ENCODE data around the gene STT3B. TPM values are rescaled to one million over a fixed set of nuclear protein-coding genes. Genes with fewer than 3 reads are reported as not detected.
"Not testable (repeated sequence)": the region's sequence is repeated elsewhere in the genome, so short reads cannot be mapped to it uniquely, and the experiment has no call there.

STT3B gene
- total and polyA plus RNA-seq, 5 donors from 2014 or later, result 85.1 to 108 (median 90.8) TPM

- DNase-seq, result peak in 1 of 3 donors; percentile 44
- H3K9me3 Mint-ChIP-seq, result no peaks in the 10 kb centered on the region
- peaks cover 4% of the 10 kb centered on the region for H3K27me3 ChIP-seq (ENCODE audit: control insufficient read depth, insufficient read depth, low read length)
- no peak overlapping the region for H3K4me3 ChIP-seq (ENCODE audit: low read depth, low read length)
- H3K36me3 Mint-ChIP-seq, result no peaks in the 10 kb centered on the region
- no peaks in the 10 kb centered on the region for H3K9me3 ChIP-seq (ENCODE audit: control insufficient read depth in 2 of 2, low read length in 2 of 2)
- peaks cover 18% of the 10 kb centered on the region for H3K4me1 ChIP-seq (ENCODE audit: control insufficient read depth, insufficient read depth, low read length, poor library complexity, severe bottlenecking)
- no peaks in the 10 kb centered on the region for H3K36me3 ChIP-seq (ENCODE audit: control insufficient read depth, insufficient read depth, low read length)
- H3K27ac Mint-ChIP-seq, result no peak overlapping the region
- H3K4me3 Mint-ChIP-seq, result peak overlapping the region in 1 of 4 donors; percentile 22
- no peak overlapping the region for H3K27ac ChIP-seq (ENCODE audit: insufficient read depth, low read length, poor library complexity, severe bottlenecking)
- peaks cover 30 to 49% (median 42%) of the 10 kb centered on the region in 4 donors for H3K4me1 Mint-ChIP-seq
- no peak for ATAC-seq (ENCODE audit: low read depth in 2 of 2)
- H3K27me3 Mint-ChIP-seq, result peaks cover 7% of the 10 kb centered on the region
Measured at GRCh38 chr3:31505371-31506048, 27.2 kb upstream of the STT3B start.

- H3K4me1 Mint-ChIP-seq, result peaks cover 30 to 49% (median 42%) of the 10 kb centered on the region in 4 donors
- not testable (repeated sequence) for H3K9me3 Mint-ChIP-seq, H3K36me3 Mint-ChIP-seq
Measured at GRCh38 chr3:31506515-31506914, 26.2 kb upstream of the STT3B start.

GRCh38 chr3:31508452-31509146, 24.1 kb upstream of the STT3B start:
- H3K4me3 ChIP-seq (ENCODE audit: low read depth, low read length), result peak overlapping the region; percentile 42
- no peaks in the 10 kb centered on the region for H3K36me3 ChIP-seq (ENCODE audit: control insufficient read depth, insufficient read depth, low read length)
- H3K9me3 ChIP-seq (ENCODE audit: control insufficient read depth in 2 of 2, low read length in 2 of 2), result no peaks in the 10 kb centered on the region
- Mint-ChIP-seq H3K9me3 (peaks cover 0 to 2% (median 0%) of the 10 kb centered on the region in 7 donors), H3K36me3 (no peaks in the 10 kb centered on the region), H3K4me1 (peaks cover 24 to 49% (median 42%) of the 10 kb centered on the region in 4 donors), H3K4me3 (peak overlapping the region; percentile 6 to 67 (median 34)), H3K27ac (peak overlapping the region; percentile 58 to 83 (median 77)), H3K27me3 (peaks cover 7% of the 10 kb centered on the region)
- DNase-seq (peak in 1 of 3 donors; percentile 85), ATAC-seq (ENCODE audit: low read depth in 2 of 2) (peak; percentile 47 to 71)
- H3K27ac ChIP-seq (ENCODE audit: insufficient read depth, low read length, poor library complexity, severe bottlenecking), result no peak overlapping the region
- peaks cover 3% of the 10 kb centered on the region for H3K27me3 ChIP-seq (ENCODE audit: control insufficient read depth, insufficient read depth, low read length)
- peaks cover 18% of the 10 kb centered on the region for H3K4me1 ChIP-seq (ENCODE audit: control insufficient read depth, insufficient read depth, low read length, poor library complexity, severe bottlenecking)

More at GRCh38 chr3:31506515-31506914, 26.2 kb upstream of the STT3B start:
- H3K4me1 ChIP-seq (ENCODE audit: control insufficient read depth, insufficient read depth, low read length, poor library complexity, severe bottlenecking), result peaks cover 18% of the 10 kb centered on the region
- H3K27ac Mint-ChIP-seq, result peak overlapping the region in 1 of 3 donors; percentile 41
- ATAC-seq (ENCODE audit: low read depth in 2 of 2); H3K27ac ChIP-seq (ENCODE audit: insufficient read depth, low read length, poor library complexity, severe bottlenecking); H3K36me3 ChIP-seq (ENCODE audit: control insufficient read depth, insufficient read depth, low read length); H3K9me3 ChIP-seq (ENCODE audit: control insufficient read depth in 2 of 2, low read length in 2 of 2); DNase-seq; H3K27me3 ChIP-seq (ENCODE audit: control insufficient read depth, insufficient read depth, low read length); H3K4me3 ChIP-seq (ENCODE audit: low read depth, low read length); H3K4me3 Mint-ChIP-seq; H3K27me3 Mint-ChIP-seq: not testable (repeated sequence)

- Mint-ChIP-seq H3K27me3 (peaks cover 7% of the 10 kb centered on the region), H3K27ac (peak overlapping the region; percentile 5 to 83 (median 77)), H3K9me3 (peaks cover 0 to 2% (median 0%) of the 10 kb centered on the region in 7 donors), H3K36me3 (no peaks in the 10 kb centered on the region), H3K4me3 (peak overlapping the region in 2 of 4 donors; percentile 6 to 25), H3K4me1 (peaks cover 24 to 49% (median 39%) of the 10 kb centered on the region in 4 donors)
- H3K27ac ChIP-seq (ENCODE audit: insufficient read depth, low read length, poor library complexity, severe bottlenecking), result no peak overlapping the region
- peak in 1 of 2 donors; percentile 13 for ATAC-seq (ENCODE audit: low read depth in 2 of 2)
- H3K9me3 ChIP-seq (ENCODE audit: control insufficient read depth in 2 of 2, low read length in 2 of 2), result no peaks in the 10 kb centered on the region
- H3K36me3 ChIP-seq (ENCODE audit: control insufficient read depth, insufficient read depth, low read length), result no peaks in the 10 kb centered on the region
- H3K4me3 ChIP-seq (ENCODE audit: low read depth, low read length), result peak overlapping the region; percentile 42
- peak in 1 of 3 donors; percentile 54 for DNase-seq
- H3K4me1 ChIP-seq (ENCODE audit: control insufficient read depth, insufficient read depth, low read length, poor library complexity, severe bottlenecking), result peaks cover 18% of the 10 kb centered on the region
- H3K27me3 ChIP-seq (ENCODE audit: control insufficient read depth, insufficient read depth, low read length), result peaks cover 3% of the 10 kb centered on the region
Measured at GRCh38 chr3:31509147-31509728, 23.5 kb upstream of the STT3B start.

- Histone ChIP-seq H3K9me3 (ENCODE audit: control insufficient read depth in 2 of 2, low read length in 2 of 2) (no peaks in the 10 kb centered on the region), H3K4me1 (ENCODE audit: control insufficient read depth, insufficient read depth, low read length, poor library complexity, severe bottlenecking) (no peaks in the 10 kb centered on the region), H3K27me3 (ENCODE audit: control insufficient read depth, insufficient read depth, low read length) (peaks cover 3% of the 10 kb centered on the region), H3K4me3 (ENCODE audit: low read depth, low read length) (no peak overlapping the region), H3K36me3 (ENCODE audit: control insufficient read depth, insufficient read depth, low read length) (no peaks in the 10 kb centered on the region), H3K27ac (ENCODE audit: insufficient read depth, low read length, poor library complexity, severe bottlenecking) (no peak overlapping the region)
- peaks cover 11% of the 10 kb centered on the region for H3K27me3 Mint-ChIP-seq
- peaks cover 0 to 7% (median 4%) of the 10 kb centered on the region in 4 donors for H3K4me1 Mint-ChIP-seq
- H3K36me3 Mint-ChIP-seq, result no peaks in the 10 kb centered on the region
- DNase-seq (no peak), ATAC-seq (ENCODE audit: low read depth in 2 of 2) (no peak)
- H3K27ac Mint-ChIP-seq, result no peak overlapping the region
- peaks cover 0 to 2% (median 0%) of the 10 kb centered on the region in 7 donors for H3K9me3 Mint-ChIP-seq
- H3K4me3 Mint-ChIP-seq, result no peak overlapping the region
Measured at GRCh38 chr3:31514570-31514969, 18.2 kb upstream of the STT3B start.

GRCh38 chr3:31515486-31516284, 17.0 kb upstream of the STT3B start:
- Histone ChIP-seq H3K36me3 (ENCODE audit: control insufficient read depth, insufficient read depth, low read length) (no peaks in the 10 kb centered on the region), H3K27me3 (ENCODE audit: control insufficient read depth, insufficient read depth, low read length) (no peaks in the 10 kb centered on the region), H3K4me3 (ENCODE audit: low read depth, low read length) (no peak overlapping the region), H3K27ac (ENCODE audit: insufficient read depth, low read length, poor library complexity, severe bottlenecking) (no peak overlapping the region), H3K9me3 (ENCODE audit: control insufficient read depth in 2 of 2, low read length in 2 of 2) (no peaks in the 10 kb centered on the region), H3K4me1 (ENCODE audit: control insufficient read depth, insufficient read depth, low read length, poor library complexity, severe bottlenecking) (no peaks in the 10 kb centered on the region)
- Mint-ChIP-seq H3K9me3 (peaks cover 0 to 2% (median 0%) of the 10 kb centered on the region in 7 donors), H3K4me1 (no peaks in the 10 kb centered on the region), H3K36me3 (no peaks in the 10 kb centered on the region), H3K27me3 (peaks cover 11% of the 10 kb centered on the region), H3K4me3 (no peak overlapping the region), H3K27ac (no peak overlapping the region)
- ATAC-seq (ENCODE audit: low read depth in 2 of 2) (no peak), DNase-seq (no peak)

GRCh38 chr3:31516757-31517156, 16.0 kb upstream of the STT3B start:
- Mint-ChIP-seq H3K9me3 (peaks cover 0 to 2% (median 0%) of the 10 kb centered on the region in 7 donors), H3K4me1 (peaks cover under 1 to 5% (median 2%) of the 10 kb centered on the region in 4 donors), H3K27me3 (peaks cover 11% of the 10 kb centered on the region), H3K36me3 (no peaks in the 10 kb centered on the region), H3K4me3 (no peak overlapping the region), H3K27ac (no peak overlapping the region)
- Histone ChIP-seq H3K27me3 (ENCODE audit: control insufficient read depth, insufficient read depth, low read length) (no peaks in the 10 kb centered on the region), H3K4me3 (ENCODE audit: low read depth, low read length) (no peak overlapping the region), H3K9me3 (ENCODE audit: control insufficient read depth in 2 of 2, low read length in 2 of 2) (no peaks in the 10 kb centered on the region), H3K4me1 (ENCODE audit: control insufficient read depth, insufficient read depth, low read length, poor library complexity, severe bottlenecking) (peaks cover 4% of the 10 kb centered on the region), H3K27ac (ENCODE audit: insufficient read depth, low read length, poor library complexity, severe bottlenecking) (no peak overlapping the region), H3K36me3 (ENCODE audit: control insufficient read depth, insufficient read depth, low read length) (no peaks in the 10 kb centered on the region)
- ATAC-seq (ENCODE audit: low read depth in 2 of 2) (no peak), DNase-seq (no peak)
